GM18517 (cell line): ENCODE data around the gene CETN2.

Experiments used
- ATAC-seq: cut with Tn5 transposase; IDR thresholded peaks from one replicate; pipeline ENCODE4 v1.9.1; 2021; ENCODE audit warnings: mild to moderate bottlenecking, moderate library complexity; ENCODE audit not compliant: unreplicated experiment

Gene CETN2

DNA sequence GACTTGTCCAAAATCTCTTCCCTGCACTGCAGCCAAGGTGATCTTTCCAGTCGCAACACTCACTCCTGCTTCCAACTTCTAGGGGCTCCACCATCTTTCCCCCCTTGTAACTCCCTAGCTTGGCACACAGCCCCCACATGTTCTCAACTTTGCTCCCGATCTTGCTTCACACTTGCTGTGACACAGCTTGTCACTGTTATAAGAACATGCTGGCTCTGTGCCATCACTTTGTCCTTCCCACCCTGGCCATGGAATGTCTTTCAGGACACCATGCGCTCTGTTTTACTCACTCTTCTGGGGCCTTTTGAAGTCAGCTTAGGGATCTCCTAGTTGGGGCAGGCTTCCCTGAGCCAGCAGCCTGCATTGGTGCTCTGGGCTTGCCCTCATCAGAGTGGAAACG is 2.8 kb upstream of the CETN2 start:
- ATAC-seq, result no peak

DNA sequence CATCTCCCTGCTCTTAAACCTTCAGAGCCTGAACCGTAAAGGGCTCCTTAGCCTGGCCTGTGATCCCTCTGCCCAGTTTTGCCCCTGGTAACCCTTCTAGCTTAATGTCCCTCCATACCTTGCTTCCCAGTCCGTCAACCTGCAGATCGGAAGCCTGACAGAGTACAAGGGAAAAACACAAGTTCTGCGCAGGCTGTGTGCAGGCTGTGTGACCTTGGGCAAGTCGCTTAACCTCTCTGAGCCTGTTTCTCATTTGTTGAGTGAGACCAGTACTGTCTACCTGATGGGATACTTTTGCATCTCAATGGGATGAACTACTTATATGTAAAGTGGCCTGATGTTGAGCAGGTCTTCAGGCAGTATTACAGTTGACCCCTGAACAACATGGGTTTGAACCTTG is 2.0 kb upstream of the CETN2 start:
- ATAC-seq, result no peak

DNA sequence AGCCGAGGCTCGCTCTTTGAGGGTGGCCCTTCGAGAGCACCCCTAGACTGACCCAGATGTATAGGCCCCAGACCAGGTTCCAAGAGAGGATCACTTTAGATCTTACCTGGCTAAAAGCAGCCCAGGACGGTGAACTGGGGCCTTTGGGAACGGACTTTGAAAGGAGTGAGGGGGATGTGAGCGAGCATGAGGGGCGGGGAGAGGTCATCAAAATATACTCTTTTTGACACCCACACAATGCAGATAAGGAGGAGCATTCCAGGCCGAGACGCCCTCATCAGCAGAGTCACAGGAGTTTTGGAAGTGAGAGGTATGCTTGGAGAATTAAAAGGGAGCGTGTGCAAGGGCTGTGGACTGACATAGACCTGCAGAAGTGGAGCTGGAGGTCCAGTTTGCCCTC is 834 bp upstream of the CETN2 start:
- ATAC-seq, result no peak

DNA sequence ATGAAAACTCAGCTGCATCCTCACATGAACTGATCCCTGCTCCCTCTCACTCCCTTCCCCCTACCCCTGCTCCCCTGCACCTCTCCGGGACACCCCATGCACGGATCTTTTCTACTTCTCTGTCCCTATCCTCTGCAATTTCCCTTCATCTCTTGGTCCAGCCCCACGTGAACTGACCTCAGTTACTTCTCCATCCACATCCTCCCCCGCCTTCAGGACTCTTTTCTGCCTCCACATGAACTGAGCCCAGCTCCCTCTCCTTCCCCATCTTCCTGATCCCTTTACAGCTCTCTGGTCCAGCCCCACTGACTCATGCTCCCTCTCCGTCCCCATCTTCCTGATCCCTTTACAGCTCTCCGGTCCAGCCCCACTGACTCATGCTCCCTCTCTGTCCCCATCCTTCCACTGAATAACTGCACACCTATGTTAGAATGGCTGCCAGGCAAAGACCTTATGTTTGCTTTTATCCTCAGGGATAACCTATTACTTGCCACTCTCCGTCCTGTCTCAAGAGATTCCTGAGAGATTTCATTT is 5.6 kb downstream of the CETN2 start:
- ATAC-seq, result no peak

DNA sequence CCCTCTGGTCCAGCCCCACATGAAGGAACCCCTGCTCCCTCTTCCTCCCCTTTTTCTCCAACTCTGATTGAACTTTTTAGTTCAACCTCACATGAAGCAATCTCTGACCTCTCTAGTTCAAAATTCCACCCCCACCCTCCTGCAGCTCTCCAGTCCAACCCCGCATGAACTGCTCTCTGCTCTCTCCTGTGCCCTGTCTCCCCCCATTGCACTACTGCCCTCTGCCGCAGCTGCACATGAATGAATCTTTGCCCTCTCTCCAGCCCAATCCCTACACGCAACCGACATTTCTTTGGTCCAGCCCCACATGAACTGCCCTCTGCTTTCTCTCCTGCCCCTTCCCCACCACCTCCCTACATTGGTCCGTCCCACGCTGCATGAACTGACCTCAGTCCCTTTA is 6.9 kb downstream of the CETN2 start:
- no peak for ATAC-seq

DNA sequence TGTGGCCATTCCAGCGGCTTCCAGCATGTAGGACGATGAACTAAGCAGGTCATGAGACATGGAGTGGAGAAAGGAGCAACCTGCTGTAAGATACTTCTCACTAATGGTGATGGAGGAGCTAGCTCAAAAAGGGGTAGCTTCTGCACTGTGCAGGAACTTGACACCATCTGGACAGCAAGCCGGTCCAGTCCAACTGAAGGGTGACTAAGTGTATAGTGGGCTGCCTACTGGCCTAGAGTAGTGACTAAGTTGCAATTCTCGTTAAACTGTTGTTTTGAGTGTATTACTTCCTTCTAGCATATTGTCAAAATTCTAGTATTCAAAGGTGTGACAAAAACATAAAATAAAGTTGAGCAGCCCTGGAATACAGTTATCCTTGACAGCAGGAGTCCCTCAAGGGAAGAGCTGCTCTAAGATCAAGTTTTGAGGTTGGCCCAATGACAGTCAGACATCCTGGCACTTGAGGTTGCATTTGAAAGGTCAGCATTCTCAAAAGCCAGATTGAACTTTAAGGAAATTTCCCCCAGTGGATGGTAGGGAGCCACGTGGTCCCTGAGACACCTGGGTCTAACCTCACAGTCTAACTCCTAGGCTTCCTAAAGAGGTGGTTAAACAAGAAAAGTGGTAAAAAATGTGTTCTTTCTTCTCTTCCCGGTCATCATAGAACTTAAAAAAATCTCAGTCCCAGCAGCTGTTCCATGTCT is 8.0 kb downstream of the CETN2 start:
- ATAC-seq, result no peak

DNA sequence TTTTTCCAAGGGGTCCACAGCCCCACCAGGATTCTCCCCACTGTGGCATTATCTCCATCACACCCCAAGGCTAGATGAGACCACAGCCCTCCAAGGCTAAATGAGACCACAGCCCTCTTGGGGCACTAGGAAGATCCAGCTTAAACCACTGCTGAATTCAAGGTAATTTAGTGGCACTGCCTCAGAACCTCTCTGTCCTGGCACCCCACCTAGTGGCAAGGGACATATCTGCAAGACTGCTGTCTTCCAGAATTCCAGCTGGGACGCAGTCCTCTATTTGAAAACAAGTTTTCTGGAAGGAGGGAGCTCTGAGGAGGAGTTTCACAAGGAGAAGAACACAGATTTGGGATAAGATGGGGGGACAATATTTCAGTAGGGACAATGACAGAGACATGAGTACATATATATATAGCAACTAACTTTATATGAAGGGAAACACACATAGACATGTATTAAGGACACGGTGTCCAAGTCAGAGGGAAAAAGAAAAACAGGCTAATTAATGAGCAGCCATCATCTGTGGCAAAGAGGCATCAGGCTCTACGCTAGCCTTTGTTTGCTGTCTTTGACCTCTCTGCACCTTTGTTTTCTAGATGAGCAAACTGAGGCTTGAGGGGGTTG is 9.3 kb downstream of the CETN2 start:
- ATAC-seq, result no peak

DNA sequence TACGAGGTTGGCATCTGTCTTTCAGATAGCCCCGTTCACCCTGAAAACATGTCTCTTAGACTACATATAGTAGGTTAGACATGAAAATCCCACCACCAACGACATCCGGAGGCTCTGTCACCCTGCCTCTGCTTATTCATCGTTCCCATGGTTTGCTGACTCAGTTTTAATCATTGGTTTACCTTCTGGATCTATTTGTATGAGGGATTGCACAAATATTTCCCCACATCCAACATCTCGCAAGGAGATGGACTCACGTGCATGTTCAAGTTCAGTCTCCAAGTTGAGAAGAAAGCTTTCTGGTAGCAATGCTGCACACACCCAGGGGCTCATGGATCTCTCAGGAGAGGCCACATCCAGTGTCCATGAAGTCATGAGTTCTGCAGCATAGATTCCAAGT is 10.8 kb downstream of the CETN2 start:
- no peak for ATAC-seq

DNA sequence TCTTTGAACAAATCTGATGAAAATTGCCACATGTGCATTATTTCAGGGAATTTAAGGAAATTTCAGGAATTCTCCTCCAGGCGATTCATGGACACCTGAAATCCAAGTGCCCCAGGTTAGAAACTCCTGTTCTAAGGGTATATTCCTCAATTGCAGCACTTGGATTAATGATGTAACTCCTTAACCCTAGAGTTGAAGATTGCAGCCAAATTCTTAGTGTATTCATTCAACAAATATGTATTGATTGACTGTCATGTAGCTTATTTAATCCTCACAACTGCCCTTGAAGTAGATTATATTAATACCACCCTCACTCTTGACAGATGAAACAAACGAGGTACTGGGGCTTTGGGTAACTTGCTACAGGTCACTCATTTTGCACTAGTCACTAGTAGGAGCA is 11.3 kb downstream of the CETN2 start:
- no peak for ATAC-seq

DNA sequence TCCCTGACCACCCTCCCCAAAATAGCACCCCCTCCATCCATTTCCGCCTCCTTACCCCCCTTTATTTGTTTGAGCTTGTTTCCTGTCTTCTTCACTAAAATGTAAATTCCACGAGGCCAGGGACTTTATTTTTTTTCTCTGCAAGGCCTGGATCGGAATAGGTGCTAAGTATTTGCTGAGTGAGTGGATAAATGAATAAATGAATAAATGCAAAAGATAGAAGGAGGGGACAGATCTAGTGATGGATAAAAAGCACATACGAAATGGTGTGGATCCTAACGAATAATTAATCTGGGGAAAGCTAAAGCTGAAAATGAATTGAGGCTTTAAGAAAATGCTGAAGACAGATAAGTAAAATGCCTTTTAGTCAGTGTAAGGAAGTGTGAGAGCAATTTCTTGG is 12.2 kb downstream of the CETN2 start:
- ATAC-seq, result no peak

DNA sequence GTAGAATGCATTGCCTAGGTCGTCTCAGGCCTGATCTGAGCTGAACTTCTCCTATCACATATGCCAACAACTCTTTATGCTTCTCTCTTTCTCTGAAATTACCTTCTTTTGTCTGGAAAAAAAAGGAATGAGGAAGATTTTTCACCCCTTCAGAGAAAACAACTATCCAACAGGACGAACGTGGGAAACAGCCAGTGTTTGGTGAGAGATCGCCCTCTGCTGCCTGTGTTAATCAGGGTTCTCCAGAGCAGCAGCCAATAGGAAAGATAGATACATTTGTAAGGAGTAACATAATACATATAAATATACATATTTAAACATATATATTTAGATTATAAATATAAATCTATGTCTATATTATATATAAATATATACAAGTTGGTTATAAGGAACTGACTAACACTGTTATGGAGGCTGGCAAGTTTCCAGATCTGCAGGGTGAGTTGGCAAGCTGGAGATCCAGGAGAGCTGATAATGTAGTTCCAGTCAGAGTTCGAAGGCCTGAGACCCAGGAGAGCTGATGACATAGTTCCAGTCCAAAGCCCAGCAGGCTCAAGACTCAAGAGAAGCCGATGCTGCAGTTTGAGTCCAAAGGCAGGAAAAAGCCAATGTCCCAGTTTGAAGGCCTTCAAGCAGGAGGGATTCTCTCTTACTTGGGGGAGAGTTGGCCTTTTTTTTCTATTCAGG is 13.3 kb downstream of the CETN2 start:
- no peak for ATAC-seq

DNA sequence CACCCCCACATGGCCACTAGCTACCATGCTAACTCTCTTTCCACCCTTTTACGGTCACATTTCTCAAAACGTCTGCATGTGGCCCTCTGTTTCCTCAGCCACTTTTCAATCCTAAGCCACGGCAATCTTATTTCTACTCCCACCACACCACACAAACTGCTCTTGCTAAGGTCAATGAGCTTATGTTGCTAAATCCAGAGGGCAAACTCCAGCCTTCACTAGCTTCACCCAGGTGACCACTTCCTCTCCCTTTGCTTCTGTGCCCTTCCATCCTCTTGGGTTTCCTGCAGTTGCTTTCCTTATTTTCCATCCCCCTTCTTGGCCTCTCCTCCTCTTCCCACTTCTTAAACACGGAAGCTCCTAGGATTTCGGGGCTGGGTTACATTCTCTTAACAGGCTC is 16.5 kb downstream of the CETN2 start:
- no peak for ATAC-seq

DNA sequence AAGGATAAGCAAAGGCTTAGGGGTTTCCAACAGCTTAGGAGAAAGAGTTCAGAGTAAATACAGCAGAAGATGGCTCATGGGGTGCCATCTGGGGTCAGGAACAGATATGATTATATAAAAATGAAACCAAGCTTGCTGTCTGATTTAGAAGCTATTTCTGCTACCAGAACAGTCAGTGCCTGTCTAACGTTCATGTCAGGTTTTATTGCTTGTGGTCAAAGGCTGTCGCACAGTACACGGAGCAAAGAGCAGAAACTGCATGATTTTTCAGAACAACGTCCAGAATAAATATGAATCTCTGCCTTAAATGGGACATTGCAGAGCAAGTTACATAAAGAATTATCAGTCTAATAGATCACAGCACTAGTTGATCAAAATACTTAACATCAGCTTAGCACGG is 17.4 kb downstream of the CETN2 start:
- ATAC-seq, result no peak

DNA sequence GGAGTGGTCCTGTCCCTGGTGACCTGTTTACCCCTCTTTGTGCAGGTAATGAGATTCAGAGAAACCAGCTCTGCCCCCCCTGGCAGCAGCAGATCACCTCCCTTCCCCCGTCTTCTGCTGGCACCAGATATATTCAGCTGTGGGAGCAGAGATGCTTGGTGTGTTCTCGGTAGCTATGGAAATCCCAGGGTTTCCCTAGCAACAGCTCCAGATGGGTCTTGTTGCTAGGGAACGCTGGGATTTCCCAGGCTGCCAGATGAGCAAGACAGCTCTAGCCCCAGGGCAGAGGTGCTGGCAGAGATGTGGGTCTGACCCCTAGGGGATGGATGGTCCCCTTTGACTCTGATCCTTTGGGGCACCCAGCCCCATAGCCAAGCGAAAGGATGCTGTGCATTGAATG is 20.2 kb downstream of the CETN2 start:
- no peak for ATAC-seq

DNA sequence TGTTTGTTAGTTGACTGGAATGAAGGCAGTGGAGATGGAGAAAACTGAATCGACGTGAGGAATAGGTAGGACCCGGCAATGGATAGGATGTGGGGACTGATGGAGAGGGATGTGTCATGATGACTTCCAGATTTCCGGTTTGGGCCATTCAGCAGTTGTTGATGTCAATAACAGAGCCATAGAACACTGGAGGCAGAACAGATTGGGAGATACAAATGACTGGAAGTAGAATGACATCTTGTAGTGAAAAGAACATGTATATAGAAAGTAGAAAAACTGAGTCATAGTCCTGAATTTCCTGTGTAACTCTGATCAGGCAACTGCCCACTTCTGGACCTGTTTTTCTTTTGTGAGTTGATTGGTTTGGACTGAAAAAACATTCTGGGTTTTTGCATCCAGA is 24.5 kb downstream of the CETN2 start:
- ATAC-seq, result no peak

DNA sequence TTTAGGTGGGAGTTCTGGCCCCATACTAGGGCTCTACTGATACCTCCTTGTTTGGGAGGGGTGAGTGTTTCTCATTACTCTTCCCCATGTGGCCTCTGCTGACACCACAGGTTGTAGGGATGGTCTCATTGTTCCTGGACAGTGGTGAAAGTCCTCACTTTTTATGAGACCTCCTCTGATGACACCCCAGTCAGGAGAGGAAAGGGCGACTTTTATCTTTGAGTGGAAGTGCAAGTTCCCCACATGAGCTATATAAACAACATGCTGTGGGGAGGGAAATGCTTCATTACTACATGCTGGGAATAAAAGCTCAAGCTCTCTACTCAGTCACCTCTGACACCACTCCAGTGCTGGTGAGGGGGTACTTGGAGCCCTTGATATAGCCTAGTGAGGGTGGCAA is 31.6 kb downstream of the CETN2 start:
- ATAC-seq, result no peak

DNA sequence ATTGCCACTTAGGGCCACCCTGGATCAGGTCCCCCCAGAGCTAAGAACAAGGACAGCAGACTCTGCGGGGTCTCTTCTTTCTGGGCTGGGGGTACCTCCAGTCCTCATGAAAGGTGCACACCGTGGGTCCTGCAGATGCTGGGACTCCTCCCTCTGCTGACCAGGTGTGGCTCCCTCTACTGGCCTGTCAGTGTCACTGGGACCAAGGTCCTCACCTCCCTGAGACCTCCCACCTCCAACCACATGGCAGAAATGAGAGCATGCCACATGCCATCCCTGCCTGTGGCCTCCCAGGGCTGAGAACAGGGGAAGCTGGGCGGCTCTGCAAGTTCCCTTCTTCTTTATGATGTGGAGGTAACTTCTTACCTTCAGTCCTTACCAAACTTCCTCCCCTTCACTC is 43.5 kb downstream of the CETN2 start:
- ATAC-seq, result peak; percentile 64
